ENCODE measurements around the gene MTNR1B. TPM values are rescaled to one million over a fixed set of nuclear protein-coding genes. Genes with fewer than 3 reads are reported as not detected.

Gene MTNR1B
- total and polyA plus RNA-seq, 10 of the 15 experiments (the other 5 are each of a cell fraction or from before 2014, with no cell fraction given) = not detected

GRCh38 chr11:92954003-92954402 lies 15.4 kb upstream of the MTNR1B start:
- no peaks in the 10 kb centered on the region for H3K36me3 ChIP-seq (ENCODE audit: control insufficient read depth in 2 of 2, insufficient read depth in 2 of 2, low read length in 1 of 2)
- DNase-seq (ENCODE audit: low read depth, low spot score) = no peak
- ChIA-PET SMC1A (ENCODE audit: uncharacterized antibody, unreplicated experiment) (no interaction called here), RAD21 (ENCODE audit: unreplicated experiment) (no interaction called here), POLR2A (no interaction called here), CTCF (no interaction called here)
- no peak overlapping the region for H3K4me3 ChIP-seq
- H3K9ac ChIP-seq (ENCODE audit: control insufficient read depth, insufficient read depth, low read length) = no peak overlapping the region
- 87% methylated on average over 5 of the region's 5 CpGs for WGBS (ENCODE audit: insufficient coverage, insufficient replicate concordance, low lambda C conversion rate, missing lambda C conversion rate)
- no peak overlapping the region for H3K27ac ChIP-seq (ENCODE audit: control insufficient read depth, insufficient read depth)
- TF ChIP-seq SIN3A (IDR thresholded peaks at IDR 0.05; ENCODE audit: low read depth, low read length) (no peak), E4F1 (IDR thresholded peaks at IDR 0.05; ENCODE audit: borderline replicate concordance, partially characterized antibody) (no peak), NR2C1 (IDR thresholded peaks at IDR 0.05) (no peak), RB1 (IDR thresholded peaks at IDR 0.05; ENCODE audit: borderline replicate concordance) (no peak), RELB (IDR thresholded peaks at IDR 0.05; ENCODE audit: low read depth) (no peak), BMI1 (IDR thresholded peaks at IDR 0.05; ENCODE audit: borderline replicate concordance) (no peak)
- no peak for ATAC-seq
- in situ Hi-C loops (cut with MboI) (no loop called here), intact Hi-C loops (cut with micrococcal nuclease; ENCODE audit: unreplicated experiment) (no loop called here)
- H3K9me3 ChIP-seq (replicated peaks; ENCODE audit: control insufficient read depth, insufficient read depth, low read length) = no peaks in the 10 kb centered on the region; the same call in 2 of the 3 replicates
- no peak for FAIRE-seq
- no peak overlapping the region for H3K4me2 ChIP-seq (ENCODE audit: control insufficient read depth, insufficient read depth)
- no peak overlapping the region for H2AFZ ChIP-seq (ENCODE audit: control insufficient read depth, low read depth, low read length)
- H3K4me1 ChIP-seq (ENCODE audit: control insufficient read depth, insufficient read depth, low read length) = no peaks in the 10 kb centered on the region
- no peaks in the 10 kb centered on the region for H4K20me1 ChIP-seq (ENCODE audit: control insufficient read depth, insufficient read depth)
- H3K27me3 ChIP-seq (replicated peaks in 1 of 2; ENCODE audit: control insufficient read depth in 2 of 2, insufficient read depth in 2 of 2, low read length in 1 of 2) = no peaks in the 10 kb centered on the region
- no peaks in the 10 kb centered on the region for H3K79me2 ChIP-seq (ENCODE audit: control insufficient read depth, insufficient read depth, low read length)
- BruUV-seq (replicated peaks) = no TSS peak
